Smooth muscle cell of the brain vasculature (primary cell): ENCODE results near the gene TECTB.

Experiments
- DNase-seq: peaks from one replicate; pipeline ENCODE4 v3.0.0-alpha.2; 2012; ENCODE audit warnings: low read depth, low spot score

Gene TECTB

DNA sequence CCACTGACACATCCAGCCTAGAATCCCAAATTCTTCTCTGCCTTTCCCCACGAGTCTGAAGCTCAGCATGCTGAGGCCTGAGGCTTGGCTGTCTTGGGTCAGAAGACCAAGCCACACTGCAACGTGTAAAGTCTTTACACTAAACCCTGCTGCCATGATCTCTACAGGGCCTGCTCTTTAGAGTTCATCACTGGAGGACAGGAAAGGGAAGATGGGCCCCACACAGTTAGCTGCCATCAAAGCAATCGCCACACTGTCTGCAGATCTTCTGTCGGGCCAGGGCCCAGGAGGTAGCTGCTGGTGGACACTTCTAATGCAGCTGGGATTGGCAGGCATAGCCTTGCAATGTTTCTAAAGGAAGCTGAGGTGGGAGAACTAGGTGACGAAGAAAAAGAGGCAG, 8.4 kb upstream of the TECTB start:
- DNase-seq, result no peak

DNA sequence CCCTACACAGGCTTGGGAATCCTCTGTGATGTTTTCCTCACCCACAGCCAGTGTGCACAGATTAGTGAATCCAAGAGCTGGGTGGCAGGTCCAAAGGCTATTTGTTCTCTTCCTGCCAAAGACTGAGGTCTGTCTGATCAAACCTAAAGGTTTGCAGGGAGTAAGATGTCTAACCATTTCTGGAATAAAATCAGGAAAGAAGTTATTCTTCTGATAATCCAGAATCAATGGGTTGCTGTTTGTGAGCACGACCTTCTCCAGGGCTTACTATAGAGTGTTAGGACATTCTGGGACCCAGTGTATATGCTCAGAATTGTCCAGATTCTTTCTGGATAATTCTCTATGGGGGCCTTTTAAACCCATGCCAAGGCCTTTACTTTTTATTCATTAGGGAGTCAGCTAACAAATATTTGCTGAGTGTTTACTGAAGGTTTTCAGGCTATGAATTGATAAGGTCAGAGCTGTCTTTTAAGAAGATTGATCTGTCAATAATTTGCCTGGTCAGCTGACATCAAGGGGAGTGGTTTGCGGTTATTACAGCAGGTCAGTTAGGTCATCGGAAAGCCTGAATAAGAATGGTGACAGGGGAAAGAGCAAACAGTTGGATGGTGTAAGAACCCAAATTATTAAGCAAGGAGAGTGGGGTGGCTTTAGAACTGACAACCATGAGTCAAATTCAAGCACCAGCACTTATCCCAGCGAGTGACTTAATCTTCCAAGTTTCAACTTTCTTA, 7.5 kb upstream of the TECTB start:
- no peak for DNase-seq

DNA sequence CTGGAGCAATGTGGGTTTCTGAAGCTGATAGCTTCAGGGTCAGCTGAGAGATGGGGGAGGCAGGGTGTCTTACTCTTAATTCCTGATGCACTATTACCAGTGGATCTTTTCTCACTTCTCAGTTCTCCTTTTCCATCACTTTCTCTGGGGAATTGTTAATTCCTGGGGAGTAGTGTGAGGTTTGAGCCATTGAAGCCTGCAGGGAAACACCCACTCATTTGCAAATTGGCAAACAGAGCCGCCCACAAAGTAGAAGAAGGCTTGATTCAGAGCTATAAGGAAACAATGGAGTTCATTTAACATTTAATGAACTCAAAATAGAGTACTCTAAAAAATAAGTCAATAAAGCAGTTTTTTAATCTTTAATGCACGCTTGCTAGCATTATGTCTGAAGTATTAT, 4.3 kb upstream of the TECTB start:
- no peak for DNase-seq

DNA sequence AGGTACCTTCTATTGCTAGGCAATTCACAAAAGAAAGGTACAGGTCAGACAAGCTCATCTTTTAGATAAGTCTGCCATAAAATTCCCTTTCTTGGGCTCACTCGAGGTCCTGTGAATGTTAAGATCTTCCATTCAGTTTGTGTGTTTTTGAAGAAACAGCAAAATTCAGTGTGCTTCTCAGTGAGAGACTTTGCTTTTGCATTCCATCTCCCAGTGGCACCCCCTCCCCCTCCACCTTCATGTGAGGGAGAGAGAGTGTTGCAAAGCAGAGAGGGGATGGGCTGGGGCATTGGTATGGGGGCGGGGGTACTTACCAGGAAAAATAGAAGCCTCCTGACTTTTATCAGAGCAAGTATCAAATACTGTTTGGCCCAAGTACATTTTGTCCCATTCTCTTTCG, 3.8 kb upstream of the TECTB start:
- DNase-seq, result no peak

DNA sequence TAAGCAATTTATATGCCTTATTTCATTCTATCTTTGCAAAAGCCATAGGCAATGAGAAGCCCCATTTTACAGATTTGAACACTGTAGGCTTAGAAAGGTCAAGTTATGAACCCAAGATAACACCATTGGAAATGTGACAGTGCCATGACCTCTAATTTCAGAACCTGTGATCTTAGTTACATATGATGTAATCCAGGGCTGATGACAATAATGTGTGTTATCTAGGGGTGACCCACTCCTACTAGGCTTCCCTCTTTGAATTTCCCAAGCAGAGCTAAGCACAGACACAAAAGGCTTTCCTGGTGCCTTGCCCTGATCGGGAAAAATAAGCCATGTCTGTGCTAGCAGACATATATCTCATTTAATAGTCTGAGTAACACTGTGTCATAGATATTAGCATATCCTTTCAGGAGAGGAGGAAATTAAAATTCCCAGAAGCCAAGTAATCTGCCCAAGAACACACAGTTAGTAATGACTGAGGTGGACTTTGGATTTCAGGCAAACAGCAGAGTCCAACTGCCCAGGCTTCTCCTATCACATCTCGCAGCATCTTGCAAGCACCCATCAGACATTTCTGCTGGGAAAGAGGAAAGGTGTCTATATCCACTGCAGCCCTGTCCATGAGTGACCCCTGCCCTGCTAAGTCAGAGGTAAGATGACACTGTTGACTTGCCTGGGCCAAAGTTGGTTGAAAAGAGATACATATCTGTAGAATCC, 2.8 kb upstream of the TECTB start:
- DNase-seq, result no peak

DNA sequence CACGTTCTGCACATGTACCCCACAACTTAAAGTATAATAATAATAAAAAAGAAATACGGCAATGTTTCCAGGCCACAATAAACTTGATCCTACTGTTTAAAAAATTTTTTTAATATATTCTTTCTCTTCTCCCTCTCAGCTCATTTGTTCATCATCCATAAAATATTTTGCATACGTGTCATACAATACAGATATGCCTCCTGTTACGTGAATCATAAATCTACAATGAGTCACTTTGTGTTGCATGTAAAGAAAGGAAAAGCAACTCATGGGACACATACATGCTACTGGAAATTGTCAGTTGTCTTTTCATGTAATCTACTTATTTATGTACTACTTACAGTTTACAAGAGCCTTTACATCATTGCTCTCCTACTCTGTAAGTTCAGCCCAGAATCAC, 1.1 kb upstream of the TECTB start:
- DNase-seq, result no peak

DNA sequence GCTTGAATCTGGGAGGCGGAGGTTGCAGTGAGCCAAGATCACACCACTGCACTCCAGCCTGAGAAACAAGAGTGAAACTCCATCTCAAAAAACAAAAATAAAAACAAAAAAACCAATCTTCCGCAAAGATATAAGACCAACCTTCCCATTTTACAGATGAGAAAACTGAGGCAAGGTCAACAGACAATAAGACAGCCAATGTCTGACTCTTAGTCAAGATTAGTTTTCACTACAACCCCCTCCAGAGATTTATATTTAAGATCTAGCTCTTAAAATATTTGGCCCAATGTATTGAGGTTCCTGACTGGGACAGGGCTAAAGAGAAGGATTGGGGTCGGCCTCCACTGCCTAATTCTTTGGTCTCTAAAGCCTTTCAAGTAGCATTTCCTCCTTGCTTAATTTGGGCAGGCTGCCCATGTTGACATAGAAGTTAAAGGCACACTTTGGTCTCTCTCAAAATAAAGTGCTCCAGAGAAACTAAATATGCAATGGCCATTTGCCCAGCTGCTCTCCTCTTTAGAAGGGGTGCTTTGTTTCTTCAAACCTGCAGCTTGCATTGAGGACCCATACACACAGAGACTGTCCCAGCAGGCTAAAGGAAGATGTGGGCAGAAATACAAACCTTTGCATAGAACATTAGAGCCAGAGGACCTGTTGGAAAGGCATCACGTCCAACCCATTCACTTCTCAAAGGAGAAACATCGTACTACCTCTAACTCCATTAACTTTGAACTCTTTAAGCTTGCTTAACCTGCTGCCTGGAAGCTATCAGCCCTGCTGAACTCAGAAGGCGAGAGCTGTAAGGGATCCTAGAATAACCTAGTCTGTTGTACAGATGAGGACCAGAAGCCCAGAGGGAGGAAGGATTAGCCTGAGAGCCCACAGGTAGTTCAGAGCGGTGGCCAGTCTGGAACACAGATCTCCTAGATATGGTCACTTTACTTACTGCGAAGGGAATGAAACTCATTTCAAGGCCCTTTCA, 3.9 kb downstream of the TECTB start:
- no peak for DNase-seq

DNA sequence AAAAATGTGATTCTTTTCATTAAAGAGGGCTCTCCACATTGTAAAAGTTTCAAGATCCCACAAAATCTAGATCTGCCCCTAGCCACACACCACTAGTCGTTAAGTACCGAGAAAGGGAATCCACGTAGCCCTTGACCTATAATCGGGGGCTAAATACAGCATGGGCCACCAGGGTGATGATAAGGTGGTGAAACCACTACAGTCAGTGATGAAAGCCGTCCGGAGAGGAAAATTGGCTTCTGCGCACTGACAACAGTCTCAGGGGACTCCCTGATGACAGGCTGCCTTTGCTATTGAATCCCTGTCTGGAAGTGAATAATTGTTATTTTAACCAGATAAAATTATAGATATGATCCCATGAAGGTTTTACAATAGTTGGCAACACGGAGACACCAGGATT, 4.6 kb downstream of the TECTB start:
- no peak for DNase-seq

DNA sequence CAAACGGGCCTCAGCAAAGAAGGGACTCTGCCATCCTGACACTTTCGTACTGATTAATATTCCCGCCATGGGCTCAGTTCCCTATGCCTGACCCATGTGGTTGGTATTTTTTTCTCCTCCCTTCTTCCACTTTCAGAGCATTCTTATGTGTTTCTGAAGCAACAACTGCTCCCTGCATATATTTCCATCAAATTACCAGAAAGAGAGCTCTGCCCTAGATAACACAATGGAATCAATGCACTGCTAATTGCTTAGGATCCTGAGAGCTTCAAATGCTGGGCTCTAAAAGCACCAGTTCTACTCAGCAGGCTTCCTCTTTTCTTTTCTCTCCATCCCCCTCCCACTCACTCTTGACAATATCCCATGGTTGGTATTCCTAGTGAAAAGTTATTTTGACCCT, 5.3 kb downstream of the TECTB start:
- no peak for DNase-seq

DNA sequence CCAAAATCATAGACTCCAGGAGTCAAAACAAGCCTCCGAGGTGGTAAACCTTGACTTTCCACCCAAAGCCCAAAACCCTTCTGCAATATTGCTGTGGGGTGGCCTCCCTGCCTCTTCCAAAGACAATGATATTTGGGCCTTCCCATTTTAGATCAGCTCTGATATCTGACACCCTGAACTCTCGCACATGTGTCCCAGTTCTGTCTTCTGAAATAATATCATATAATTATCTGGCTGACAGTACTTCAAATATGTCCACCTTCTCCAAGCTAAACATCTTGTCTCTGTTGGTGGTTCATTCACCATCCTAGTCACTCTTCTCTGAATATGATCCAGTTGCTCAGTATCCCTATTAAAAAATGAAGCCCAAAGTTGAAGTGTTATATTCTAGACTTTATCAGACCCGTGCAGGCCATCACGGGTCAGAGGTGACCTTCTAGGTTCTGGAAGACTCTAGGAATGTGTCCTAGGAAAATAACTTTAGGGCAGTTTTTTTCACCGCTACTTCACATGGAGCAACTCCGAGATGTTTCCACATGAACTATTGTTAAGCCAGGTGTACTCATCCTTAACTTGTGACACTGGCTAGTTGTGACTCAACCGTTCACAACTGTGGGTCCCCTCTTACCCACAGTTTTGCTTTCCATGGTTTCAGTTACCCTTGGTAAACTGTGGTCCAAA, 6.3 kb downstream of the TECTB start:
- DNase-seq, result no peak

DNA sequence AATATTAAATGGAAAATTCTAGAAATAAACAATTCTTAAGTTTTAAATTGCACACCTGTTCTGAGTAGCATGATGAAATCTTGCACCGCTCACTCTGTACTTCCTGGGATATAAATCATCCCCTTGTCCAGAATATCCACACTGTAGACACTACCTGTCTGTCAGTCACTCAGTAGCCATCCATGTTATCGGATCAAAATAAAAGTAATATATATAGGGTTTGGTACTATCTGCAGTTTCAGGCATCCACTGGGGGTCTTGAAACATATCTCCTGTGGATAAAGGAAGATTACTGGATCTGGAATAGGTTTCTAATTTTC, 6.8 kb downstream of the TECTB start:
- no peak for DNase-seq

DNA sequence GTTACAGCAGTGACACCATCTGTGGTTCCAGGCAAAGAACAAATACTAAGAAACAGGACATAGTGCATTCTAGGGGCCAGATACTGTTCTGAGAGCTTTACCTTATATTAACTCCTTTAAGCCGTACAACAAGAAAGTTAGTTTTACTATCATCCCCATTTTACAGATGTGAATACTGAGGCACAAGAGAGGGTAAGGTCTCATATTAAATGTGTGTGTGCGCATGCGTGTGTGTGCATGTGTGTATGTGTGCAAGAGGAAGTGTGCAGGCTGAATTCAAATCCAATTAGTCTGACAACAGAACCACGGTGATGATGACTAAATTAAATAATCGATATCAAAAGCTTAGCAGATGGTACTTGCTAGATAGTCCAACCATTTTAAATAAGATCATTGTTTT, 11.0 kb downstream of the TECTB start:
- no peak for DNase-seq

DNA sequence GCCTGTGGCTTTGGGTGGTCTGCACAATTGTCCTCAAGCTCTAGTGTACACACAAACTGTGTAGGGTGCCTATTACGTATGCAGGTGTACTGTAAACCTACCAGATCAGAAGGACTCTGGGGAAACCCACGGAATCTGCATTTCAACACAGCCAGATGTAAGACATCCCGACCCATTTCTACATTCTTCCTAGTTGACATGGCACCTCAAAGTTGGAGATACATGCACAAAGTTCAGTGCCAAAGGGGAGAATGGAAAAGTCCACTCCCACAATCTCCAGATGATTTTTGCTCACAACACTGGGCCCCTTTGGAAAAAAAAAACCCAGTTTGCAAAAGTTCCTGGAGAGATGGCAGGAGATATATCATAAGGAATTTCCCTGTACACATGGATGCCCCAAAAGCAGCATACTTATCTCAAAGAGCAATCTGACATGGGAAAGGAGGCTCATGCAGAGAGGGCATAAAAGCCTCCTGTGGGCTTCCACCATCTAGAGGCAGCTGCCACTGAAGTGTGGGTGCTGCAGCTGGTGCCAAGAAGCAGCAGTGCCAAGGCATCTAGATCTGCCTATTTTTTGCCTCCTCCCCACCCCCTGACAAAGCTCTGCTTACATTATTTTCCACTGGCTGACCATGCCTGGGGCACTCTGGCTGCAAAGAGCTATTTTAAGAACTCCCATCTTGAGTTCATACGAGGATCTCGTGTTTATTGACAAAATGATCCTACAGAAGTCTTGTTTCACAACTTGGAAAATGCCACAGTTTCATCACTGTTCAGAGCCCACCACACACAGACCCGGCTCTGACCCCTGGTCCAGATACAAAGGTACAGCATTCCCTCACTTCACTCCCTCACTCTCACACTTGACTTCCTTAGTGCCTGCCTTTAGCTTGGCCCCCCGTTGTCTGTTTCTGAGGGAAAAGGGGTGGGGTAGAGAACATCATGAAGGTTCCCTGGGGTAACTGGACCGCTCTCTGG, 12.9 kb downstream of the TECTB start:
- no peak for DNase-seq

DNA sequence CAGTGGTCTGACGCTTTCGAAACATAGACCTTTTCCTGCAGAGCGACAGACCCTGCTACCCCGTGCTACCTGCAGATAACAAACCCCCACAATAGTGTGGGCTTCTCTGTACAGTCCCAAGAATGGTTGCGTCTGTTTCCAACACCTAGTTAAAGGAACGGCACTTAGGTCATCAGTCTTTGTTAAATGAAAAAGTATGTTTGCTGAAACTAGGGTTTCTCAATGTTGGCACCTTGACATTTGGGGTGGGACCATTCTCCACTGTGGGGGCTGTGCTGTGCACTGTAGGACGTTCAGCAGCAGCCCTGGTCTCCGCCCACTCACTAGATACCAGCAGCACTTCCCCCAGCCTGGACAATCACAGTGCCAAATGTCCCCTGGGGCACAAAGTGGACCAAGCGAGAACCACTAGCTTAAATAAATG, 13.7 kb downstream of the TECTB start:
- no peak for DNase-seq

DNA sequence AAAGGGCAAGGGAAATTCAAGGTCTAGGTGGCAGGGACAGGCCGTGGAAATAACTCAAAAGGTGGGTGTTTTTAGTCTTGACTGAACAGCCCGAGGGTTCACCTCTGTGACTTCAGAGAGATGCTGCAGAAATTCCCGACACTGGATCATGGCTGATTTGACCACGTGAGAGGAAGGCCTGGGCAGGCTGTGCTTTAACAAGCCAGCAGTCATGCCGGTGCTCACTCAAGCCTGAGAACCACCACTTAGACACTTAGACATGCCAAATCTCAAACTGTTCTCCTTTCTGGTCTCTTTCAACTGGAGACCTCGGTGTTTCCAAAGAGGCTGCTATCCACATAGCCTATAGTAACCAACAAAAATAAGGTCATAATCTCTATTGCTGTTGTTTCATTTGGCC, 15.4 kb downstream of the TECTB start:
- DNase-seq, result no peak

DNA sequence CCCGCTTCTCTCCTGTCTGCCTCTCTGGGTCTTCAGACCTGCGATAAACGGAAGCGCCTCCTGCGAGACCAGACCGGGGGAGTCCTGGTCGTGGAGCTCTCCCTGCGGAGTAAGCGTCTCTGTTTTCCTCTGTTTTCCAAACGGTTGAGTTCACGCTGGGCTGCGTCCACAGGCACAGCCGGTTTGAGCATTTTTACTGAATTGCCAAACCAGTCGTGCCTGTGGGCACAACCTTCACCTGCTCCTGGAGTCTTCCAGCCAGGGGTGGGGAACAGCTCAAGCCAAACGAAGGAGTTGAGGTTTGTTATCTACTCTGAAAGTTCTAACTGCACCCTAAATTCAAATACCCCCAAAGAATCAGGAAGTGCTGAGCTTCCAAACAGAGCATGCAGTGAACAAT, 16.3 kb downstream of the TECTB start:
- no peak for DNase-seq

DNA sequence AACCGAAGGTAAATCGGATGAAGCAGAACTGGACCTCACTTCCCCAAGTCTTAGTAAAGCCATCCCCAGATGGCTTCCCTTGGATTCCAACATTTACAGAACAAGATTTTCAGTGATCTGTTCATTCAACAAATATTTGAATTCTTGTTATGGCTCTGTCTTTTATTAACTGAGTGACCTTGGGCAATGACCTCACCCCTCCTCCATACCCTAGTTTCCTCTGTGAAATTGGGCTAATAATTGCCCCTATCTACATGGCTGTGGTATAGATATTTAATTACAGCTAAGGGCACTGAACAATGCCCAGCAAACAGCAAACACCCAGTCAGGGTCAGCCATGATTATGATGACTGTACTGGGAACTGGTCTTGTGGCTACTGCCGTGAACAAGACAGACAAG, 19.1 kb downstream of the TECTB start:
- no peak for DNase-seq

DNA sequence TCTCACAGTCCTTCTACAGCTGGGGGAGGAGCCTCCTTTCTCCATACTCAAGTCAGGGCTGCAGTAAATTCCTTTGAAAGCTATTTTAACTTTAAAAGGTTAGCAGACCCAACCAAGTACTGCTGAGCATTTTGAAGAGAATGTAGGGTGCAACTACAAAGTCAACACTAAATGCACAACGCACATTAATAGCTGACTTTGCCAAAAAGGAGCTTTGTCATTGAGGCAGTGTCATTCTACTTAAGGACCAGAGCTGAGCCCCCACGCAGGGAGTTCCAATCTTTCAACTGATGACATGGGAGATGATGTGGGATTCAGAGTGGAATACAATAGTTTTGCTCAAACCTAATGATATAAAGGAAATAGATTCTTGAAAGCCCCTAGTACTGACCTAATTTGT, 20.3 kb downstream of the TECTB start:
- DNase-seq, result no peak

DNA sequence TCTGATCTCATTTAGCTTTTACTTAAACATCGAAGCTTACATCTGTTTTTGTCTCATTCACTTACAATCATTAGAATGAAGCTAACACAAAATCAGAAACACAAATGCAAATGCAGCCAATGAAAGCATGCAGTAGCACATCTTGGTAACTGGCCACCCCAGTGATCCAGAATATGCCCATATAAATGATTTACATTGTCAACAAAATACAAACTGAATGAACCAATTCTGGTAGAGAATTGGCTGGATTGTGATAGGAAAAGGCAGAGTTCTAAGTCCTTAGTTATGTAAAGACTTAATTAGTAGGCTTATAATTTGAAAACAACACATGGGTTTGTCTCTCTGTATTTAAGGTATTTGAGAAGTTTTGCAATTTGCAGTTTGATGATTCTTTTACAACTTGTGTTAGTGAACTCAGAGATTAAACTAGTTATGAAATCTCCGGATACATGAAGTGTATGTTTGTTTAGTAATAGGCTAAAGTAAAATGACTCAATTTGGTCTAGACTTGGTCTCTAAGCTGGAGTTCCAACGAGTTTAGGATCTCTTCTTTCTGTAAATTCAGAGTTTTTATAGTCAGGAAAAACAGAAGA, 21.2 kb downstream of the TECTB start:
- DNase-seq, result no peak

DNA sequence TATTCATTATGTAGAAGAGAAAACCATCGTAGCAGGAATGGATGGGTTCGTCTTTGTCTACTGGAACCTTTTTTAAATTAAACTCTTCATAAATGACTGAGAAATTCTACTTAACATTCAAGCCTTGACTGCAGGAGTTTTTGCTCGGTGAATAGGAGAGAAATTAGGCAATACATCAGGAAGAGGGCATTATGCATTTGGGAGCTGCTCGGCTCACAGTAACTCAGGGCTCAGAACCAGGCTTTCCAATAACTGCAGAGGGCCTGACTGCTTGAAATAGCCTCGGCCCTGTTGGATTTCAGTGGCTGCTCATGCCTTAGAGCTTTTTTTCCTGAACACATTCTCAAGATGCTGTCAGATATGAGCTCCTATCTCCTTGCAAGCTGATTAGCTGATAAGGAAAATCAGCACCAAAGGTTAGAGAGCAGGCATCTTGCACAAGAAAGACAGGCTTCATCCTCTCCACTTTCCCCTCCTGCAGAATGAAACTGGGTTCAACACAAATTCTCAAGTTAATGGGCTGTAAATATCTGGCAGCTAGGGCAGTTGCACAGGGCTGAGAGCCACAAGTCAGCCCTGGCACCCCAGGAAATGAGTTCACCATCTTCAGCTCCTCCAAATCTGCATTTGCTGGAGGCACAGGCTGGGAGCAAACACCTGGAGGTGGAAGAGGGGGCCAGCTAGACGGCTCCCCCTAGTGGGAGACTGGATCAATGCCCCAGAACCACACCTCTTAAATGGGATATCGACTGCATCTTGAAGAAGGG, 24.3 kb downstream of the TECTB start:
- DNase-seq, result no peak
